Measurements from ENCODE around the gene SFT2D3.

Gene SFT2D3

DNA sequence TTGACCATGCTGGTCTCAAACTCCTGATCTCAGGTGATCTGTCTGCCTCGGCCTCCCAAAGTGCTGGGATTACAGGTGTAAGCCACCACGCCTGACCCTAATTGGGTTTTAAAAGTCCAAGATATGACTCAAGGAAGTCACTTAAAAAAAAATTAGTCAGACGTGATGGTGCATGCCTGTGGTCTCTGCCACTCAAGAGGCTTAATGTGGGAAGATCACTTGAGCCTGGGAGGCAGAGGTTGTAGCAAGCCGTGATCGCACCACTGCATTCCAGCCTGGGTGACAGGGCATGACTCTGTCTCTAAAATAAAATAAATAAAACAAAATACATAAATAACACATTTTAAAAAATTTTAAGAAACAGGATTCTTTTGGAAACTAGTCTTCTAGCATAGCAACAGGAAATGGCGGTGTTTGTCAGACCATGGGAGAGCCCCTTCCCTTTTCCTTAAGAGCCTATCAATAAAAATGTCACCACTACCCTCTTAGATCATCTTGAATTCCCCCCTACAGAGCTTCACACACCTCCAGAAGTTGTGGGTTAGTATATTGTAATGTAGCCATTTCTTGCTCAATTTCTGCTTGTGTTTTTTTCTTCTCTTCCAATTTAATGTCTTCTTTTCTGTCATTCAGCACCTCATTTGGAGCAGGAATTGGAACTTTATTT, 20.1 kb downstream of the SFT2D3 start:
- TF ChIP-seq GATA2 (IDR thresholded peaks at IDR 0.05; ENCODE audit: low read depth, low read length) (no peak), GATA3 (IDR thresholded peaks at IDR 0.05; ENCODE audit: low read depth, low read length) (no peak)

DNA sequence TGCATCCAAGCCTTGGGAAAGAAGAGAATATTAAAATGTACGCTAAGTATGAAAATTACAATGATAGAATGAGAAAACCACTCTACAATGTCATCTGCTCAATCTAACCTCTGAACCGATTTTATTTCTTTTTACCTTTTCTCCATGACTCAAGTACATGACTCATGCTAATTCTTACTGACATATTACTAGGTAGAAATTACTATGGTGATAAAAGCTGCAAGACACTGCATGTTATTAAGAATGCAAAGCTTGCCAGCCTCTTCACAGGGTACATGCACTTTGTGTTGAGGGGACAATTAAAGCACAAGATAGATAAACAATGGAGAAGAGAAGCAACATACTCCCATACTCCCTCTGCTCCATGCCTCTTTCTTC, 20.7 kb downstream of the SFT2D3 start:
- TF ChIP-seq GATA3 (IDR thresholded peaks at IDR 0.05; ENCODE audit: low read depth, low read length), result no peak
- TF ChIP-seq GATA2 (IDR thresholded peaks at IDR 0.05; ENCODE audit: low read depth, low read length), result no peak

DNA sequence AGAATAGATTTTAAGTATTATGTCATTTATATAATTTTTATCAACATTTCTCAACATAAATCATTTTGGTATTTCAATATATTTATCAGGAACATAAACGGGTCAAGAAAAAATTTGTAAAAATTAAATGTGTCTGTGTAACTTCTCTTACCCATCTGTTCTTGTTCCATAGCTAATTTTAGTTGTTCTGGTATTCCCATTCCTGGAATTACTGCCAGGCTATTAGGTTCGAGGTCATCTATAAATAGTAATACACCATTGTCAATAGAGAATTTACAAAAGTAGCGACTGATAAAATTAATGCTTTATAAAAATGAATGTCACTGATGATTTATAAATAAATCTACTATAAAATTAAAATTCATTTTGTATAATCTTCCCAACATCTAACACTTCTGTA, 21.5 kb downstream of the SFT2D3 start:
- TF ChIP-seq GATA3 (IDR thresholded peaks at IDR 0.05; ENCODE audit: low read depth, low read length) (no peak), GATA2 (IDR thresholded peaks at IDR 0.05; ENCODE audit: low read depth, low read length) (no peak)

DNA sequence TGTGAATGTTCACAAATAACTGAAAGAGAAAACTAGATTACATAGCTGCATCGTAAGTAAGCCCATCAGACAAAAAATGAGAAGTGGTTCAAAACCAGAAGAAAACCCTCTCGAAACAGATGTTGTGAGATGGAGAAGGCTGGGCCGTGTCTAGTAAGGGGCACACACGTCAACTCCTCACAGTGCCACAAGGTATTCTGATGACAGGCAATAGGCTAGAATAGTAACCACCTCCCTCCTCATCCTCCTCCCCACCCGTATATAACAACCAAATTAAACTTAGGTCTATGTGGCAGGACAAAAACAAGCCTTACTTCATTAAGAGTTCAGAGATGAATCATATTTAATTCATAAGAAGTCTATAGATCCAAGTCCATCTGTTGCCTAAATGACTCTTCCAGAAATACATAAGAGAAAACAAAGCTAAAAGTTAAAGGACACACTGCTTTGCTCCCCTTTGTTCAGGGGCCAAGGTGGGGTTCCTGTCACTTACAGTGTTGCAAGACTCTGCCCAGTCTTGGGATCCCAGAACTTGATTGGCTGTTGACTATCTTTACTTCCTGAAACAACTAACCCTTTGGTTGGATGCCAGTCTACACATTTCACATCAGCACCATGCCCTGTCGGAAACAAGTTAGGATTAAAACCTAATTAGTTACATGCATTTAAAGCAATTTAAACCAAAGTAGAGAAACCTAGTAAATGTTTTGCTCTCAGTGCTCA, 25.0 kb downstream of the SFT2D3 start:
- TF ChIP-seq GATA3 (IDR thresholded peaks at IDR 0.05; ENCODE audit: low read depth, low read length) (no peak), GATA2 (IDR thresholded peaks at IDR 0.05; ENCODE audit: low read depth, low read length) (no peak)

DNA sequence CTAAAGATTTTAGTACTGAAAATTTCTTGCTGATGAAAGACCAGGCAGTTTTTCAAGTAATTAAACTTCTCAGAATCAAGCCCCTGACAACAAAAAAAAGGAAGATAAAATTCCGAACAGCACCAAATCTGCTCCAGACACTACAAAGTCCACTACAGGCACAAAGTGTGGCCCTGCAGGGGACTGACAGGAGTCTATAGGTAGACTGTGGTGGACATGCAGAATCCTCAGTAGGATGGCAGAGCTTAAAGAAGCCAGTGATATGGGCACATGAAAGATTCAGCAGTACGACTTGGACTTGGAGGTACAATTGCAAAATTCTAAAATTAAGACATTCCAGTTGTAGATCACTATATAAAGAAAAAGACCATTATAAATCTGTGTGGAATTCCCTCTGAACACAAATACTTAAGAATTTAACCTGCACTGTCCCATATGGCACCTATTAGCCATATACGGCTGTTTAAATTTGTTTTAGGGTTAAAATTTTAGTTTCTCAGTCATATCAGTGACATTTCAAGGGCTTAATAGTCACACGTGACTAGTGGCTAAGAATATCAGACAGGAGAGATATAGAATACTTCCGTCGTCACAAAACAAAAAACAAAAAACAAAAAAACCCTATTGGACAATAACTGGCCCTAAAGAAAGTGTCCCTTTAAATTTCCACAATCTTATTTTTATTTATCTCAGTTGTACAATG, 32.0 kb downstream of the SFT2D3 start:
- no peak for TF ChIP-seq GATA3 (IDR thresholded peaks at IDR 0.05; ENCODE audit: low read depth, low read length)
- TF ChIP-seq GATA2 (IDR thresholded peaks at IDR 0.05; ENCODE audit: low read depth, low read length), result no peak

DNA sequence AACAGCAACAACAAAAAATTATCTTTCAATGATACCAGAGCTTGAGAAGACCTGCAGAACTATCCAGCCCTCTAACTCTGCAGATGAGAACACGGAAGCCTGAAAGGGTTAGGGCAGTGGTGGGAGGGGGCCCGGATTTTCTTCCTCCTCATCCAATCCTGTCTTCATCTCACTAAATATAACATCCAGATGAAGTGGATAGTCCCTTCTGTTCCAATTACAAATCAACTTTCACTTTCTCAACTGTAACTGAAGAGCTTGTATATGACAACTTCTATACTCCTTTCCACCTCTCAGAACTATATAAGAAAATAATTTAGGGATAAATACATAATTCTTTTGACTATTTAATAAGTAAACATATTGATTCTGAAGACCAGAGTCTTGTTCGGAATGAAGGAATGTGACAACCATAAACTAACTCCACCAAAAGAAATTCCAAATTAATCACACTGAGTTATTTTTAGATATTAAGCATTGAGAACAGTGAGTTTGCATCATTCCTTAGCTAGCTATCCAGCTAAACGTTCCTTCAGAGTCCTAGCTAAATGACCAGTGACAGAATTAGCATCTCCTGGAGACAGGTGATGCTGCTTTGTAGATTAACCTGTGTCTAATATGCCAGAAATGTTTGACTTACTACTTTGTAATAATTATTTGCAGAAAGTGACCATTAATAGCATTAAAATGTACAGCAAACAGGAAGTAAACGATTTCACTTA, 32.7 kb downstream of the SFT2D3 start:
- TF ChIP-seq GATA2 (IDR thresholded peaks at IDR 0.05; ENCODE audit: low read depth, low read length) (no peak), GATA3 (IDR thresholded peaks at IDR 0.05; ENCODE audit: low read depth, low read length) (no peak)

DNA sequence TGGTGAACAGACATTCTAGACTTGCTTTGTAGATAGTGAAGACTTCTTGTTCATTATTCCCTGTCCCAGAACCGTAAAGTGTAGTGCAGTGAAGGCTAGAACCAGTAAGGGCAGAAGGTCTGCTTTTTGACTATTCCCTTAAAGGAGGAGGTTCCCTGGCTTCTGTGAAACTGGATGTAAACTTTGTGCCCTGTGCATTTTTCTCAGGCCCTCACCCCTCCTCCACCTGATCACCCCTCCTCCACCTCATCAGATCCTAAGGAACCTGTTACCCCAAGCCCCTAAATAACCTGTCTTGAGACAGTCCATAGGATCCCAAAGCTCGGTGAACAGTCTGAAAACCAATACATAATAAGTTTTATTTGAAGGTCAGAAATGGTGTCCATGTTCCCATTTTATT, 33.7 kb downstream of the SFT2D3 start:
- no peak for TF ChIP-seq GATA2 (IDR thresholded peaks at IDR 0.05; ENCODE audit: low read depth, low read length)
- no peak for TF ChIP-seq GATA3 (IDR thresholded peaks at IDR 0.05; ENCODE audit: low read depth, low read length)

DNA sequence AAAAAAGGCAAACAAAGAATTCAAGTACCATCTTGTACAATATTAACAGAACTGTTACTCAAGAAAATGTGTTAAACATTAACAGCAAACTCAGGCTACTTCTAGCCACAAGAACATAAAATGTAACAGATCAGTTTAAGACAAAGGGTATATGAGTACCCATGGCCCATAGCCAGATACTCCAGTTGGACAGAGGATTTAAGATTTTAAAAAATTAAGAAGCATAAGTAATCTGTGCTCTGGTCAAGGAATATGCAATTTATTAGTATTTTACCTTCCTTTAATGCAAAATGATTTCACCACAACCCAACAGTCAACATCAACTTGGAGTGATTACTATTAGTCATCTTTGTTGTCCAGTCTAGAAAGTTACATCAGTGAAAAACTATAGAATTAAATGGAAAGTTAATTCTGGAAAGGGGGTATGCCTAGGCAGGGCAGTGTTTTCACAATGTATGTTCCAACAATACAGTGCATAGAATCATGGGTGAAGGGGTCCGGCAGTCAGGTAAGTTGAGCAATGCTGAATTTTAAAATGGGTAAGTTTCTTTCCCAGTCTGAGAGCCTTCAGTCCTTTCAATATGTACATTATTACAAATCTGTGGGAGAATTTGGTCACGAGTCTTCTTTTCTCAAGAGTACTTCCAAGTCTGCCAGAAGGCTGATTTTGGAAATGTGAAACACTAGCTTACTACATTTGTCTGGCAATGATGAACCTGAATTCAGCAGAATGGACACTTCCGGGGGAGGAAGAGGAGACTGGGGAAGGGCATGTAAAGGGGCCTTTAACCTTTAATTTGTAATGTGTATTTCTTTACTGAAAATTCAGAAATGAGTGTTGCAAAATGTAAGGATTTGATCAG, 34.5 kb downstream of the SFT2D3 start:
- TF ChIP-seq GATA2 (IDR thresholded peaks at IDR 0.05; ENCODE audit: low read depth, low read length) (no peak), GATA3 (IDR thresholded peaks at IDR 0.05; ENCODE audit: low read depth, low read length) (no peak)

DNA sequence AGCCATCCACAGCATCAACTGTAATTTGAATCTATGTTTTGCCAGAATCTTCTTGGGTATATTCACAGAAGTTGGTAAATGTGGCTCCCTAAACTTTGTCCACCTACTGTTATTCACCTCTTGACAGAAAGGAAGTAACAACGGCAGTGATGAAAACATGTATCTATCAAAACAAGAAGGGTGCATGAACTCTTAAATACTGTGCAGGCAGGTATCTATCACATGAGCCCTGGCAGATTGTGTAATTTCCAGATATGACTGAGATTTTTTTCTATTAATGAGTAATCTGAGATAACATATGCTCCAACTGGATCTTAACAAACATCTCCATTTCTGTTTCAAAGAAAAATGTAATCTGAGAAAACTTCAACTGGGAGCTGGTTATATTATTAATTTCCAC, 36.6 kb downstream of the SFT2D3 start:
- TF ChIP-seq GATA2 (IDR thresholded peaks at IDR 0.05; ENCODE audit: low read depth, low read length), result no peak
- TF ChIP-seq GATA3 (IDR thresholded peaks at IDR 0.05; ENCODE audit: low read depth, low read length), result no peak

DNA sequence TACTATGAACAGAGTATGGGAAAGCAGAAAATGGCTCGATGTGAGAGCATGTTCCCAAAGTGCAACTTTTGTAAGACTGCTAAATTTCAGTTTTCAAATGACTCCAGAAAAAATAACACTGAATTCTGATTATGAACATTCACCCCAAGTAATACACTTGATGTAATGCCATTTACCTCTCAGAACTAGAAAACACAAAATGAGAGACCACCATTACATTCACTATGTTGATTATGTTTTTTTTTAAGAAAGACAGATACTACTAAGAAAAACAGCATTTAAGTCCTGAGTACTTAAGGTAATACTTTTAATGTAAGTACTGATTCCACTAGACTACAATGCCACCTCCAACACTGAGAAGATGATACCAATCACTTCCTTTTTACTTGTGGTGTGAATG, 38.5 kb downstream of the SFT2D3 start:
- TF ChIP-seq GATA2 (IDR thresholded peaks at IDR 0.05; ENCODE audit: low read depth, low read length) (no peak), GATA3 (IDR thresholded peaks at IDR 0.05; ENCODE audit: low read depth, low read length) (no peak)

DNA sequence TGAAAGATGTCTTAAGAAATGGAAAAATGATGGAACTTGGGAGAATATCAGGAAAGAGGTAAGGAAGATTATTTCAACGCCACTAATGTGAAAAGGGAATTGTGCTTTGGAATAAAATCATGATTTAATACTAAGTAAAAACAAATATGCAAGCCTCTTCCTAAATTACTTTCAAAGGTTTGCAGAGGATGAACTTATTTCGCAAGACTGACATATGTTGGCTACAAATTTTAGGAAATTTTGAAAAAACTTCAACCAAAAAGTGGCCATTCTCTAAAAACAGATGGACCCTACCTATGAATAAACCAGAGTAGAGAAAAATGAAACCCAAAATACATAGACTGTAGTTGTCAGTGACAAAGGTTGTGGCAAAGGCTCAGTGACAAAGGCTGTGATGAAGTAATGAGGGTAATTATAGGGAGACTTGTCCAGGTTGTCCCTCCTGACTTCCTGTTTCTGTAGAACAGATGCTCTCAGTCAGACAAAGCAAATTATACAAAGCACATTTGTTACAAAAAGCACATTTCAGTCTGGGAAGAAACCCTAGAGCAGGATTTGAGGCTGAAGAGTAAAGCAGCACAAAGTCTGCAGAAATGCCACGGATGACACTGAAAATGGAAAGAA, 39.5 kb downstream of the SFT2D3 start:
- TF ChIP-seq GATA2 (IDR thresholded peaks at IDR 0.05; ENCODE audit: low read depth, low read length) (no peak), GATA3 (IDR thresholded peaks at IDR 0.05; ENCODE audit: low read depth, low read length) (no peak)

DNA sequence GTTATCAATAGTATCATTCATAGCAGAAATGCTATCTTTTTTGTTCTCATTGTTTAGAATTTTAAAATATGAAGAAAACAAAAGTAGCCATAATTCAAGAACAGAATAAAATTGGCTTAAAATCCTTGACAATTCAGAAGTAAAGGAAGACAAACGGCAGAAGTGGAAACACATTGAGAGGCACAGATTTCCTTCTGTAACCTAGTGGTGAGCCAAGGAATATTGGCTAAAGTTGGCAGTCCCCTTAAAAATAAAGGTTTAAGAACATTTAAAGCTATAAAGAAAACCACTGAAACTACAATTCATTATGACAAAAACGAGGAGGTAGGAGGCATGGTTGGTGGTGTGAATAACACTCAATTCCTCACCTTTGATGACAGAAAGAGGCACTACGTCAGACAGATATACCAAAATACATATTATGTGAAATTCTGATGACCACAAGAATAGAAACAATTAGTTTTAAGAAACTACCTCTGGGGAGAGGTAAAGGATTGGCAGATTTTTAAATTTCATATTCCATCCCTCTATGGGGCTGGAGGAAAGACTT, 42.3 kb downstream of the SFT2D3 start:
- TF ChIP-seq GATA2 (IDR thresholded peaks at IDR 0.05; ENCODE audit: low read depth, low read length), result no peak
- no peak for TF ChIP-seq GATA3 (IDR thresholded peaks at IDR 0.05; ENCODE audit: low read depth, low read length)

DNA sequence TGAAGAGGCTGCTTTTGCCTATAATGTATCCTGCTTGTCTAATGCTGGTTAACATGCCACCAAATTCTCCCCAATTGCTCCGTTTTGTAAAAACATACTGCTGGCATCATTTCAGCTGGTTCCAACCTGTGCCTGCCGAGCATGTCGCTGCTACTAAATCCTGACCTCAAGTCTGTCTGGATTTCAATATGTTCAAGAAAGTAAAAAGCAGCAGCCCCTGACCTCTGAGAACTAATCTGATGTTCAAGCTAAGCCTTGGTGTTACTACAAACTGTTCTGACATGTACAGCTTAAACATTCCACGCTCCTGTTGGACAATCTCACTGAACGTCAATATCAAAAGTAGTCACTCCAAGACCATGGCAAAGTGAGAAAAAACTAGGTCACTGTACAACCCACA, 46.3 kb downstream of the SFT2D3 start:
- no peak for TF ChIP-seq GATA2 (IDR thresholded peaks at IDR 0.05; ENCODE audit: low read depth, low read length)
- no peak for TF ChIP-seq GATA3 (IDR thresholded peaks at IDR 0.05; ENCODE audit: low read depth, low read length)
